ENCODE results near the gene DENND6A. TPM values are rescaled to one million over a fixed set of nuclear protein-coding genes. Genes with fewer than 3 reads are reported as not detected.

Gene DENND6A
- total and polyA plus RNA-seq, 2 of the 8 experiments (the other 6 are each of a cell fraction or from before 2014, with no cell fraction given) = 7.8 to 14.8 TPM

DNA sequence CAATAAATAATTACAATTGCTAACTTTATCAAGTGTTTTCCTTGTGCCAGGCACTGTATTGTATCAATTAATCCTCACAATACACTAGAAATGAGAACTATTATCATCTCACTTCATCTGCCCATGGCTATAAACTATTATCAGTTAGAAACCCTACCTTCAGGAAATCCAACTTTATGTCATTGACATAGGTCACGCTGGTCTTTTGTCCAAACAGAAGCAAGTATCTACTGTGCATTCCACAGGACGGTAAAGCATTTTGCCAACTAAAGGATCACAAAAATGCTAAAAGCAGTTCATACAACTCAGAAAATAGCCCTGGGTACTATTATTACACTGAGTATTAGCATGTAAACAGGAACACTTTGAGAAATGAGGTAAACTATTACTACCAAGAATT lies 9.6 kb downstream of the DENND6A start:
- Histone ChIP-seq H3K4me3 (ENCODE audit: extremely low read depth in 1 of 4, insufficient read depth in 2 of 4, low read depth in 3 of 4, low read length in 4 of 4) (no peak overlapping the region), H4K20me1 (replicated peaks in 1 of 2; ENCODE audit: control insufficient read depth in 1 of 2, insufficient read depth in 2 of 2, low read length in 2 of 2) (peaks cover 0 to 3% of the 10 kb centered on the region in 2 experiments), H2BK20ac (ENCODE audit: low read length) (no peak overlapping the region), H3K4me1 (replicated peaks in 1 of 4; ENCODE audit: control insufficient read depth in 3 of 4, insufficient read depth in 4 of 4, low read length in 3 of 4) (peaks cover 0 to 1% (median 0%) of the 10 kb centered on the region in 4 experiments; a peak in 1 of 7 replicates), H3K36me3 (ENCODE audit: control insufficient read depth in 2 of 4, insufficient read depth in 4 of 4, low read length in 3 of 4) (peaks cover 0 to 3% (median 0%) of the 10 kb centered on the region in 4 experiments; a peak in 1 of 8 replicates), H3K79me1 (ENCODE audit: low read depth, low read length) (no peaks in the 10 kb centered on the region), H3K18ac (ENCODE audit: extremely low read depth, low read length) (no peak overlapping the region), H4K91ac (replicated peaks; ENCODE audit: insufficient read length, low read length) (no peak overlapping the region), H3K23me2 (ENCODE audit: low read depth, low read length) (no peaks in the 10 kb centered on the region), H3K4me2 (ENCODE audit: insufficient read depth in 1 of 2, low read depth in 2 of 2, low read length in 2 of 2) (no peak overlapping the region), H3K9me3 (ENCODE audit: insufficient read depth in 2 of 2, low read depth in 1 of 2, low read length in 1 of 2) (no peaks in the 10 kb centered on the region), H2BK120ac (replicated peaks; ENCODE audit: low read depth, low read length) (no peak overlapping the region), H3K56ac (replicated peaks; ENCODE audit: insufficient read length, low read depth, low read length) (no peak overlapping the region), H2BK12ac (ENCODE audit: low read depth, low read length) (no peak overlapping the region), H3K27me3 (replicated peaks in 1 of 4; ENCODE audit: control insufficient read depth in 3 of 4, extremely low read depth in 1 of 4, insufficient read depth in 3 of 4, low read length in 3 of 4) (no peaks in the 10 kb centered on the region), H3K27ac (ENCODE audit: low read depth, low read length) (no peak overlapping the region), H2AFZ (ENCODE audit: low read length) (no peak overlapping the region), H2AK5ac (ENCODE audit: low read depth, low read length) (no peak overlapping the region), H3K79me2 (ENCODE audit: control insufficient read depth in 1 of 2, insufficient read depth in 2 of 2, low read length in 2 of 2) (peaks cover 0 to 51% of the 10 kb centered on the region in 2 experiments; a peak in 2 of 4 replicates), H3K4ac (replicated peaks; ENCODE audit: insufficient read length, low read depth, low read length) (no peak overlapping the region), H4K8ac (ENCODE audit: extremely low read depth, insufficient read depth, low read length) (no peak overlapping the region), H3K23ac (ENCODE audit: insufficient read length) (no peak overlapping the region), H4K5ac (ENCODE audit: insufficient read length, low read depth, low read length) (no peak overlapping the region), H2BK5ac (ENCODE audit: low read depth, low read length) (no peak overlapping the region), H3K9ac (replicated peaks in 1 of 4; ENCODE audit: extremely low read depth in 1 of 4, low read depth in 3 of 4, low read length in 3 of 4) (no peak overlapping the region), H3K14ac (ENCODE audit: insufficient read length) (no peak overlapping the region), H2BK15ac (ENCODE audit: low read length) (no peak overlapping the region)
- no peak for DNase-seq (ENCODE audit: low read depth in 1 of 2, low spot score in 2 of 2)
- TF ChIP-seq FOSL1 (IDR thresholded peaks at IDR 0.05; ENCODE audit: insufficient read depth, low read depth, low read length) (no peak), BRCA1 (IDR thresholded peaks at IDR 0.05; ENCODE audit: low read depth, low read length) (no peak), SP2 (IDR thresholded peaks at IDR 0.05; ENCODE audit: low read length) (no peak), CTBP2 (IDR thresholded peaks at IDR 0.05; ENCODE audit: borderline replicate concordance, insufficient read depth, insufficient read length, low read length) (no peak), TAF7 (optimal IDR thresholded peaks at IDR 0.05; ENCODE audit: borderline replicate concordance, low read depth, low read length) (no peak)
- ChIA-PET POLR2A (ENCODE audit: partially characterized antibody) (no interaction called here), CTCF (ENCODE audit: partially characterized antibody) (no interaction called here)
- WGBS, 2 experiments (ENCODE audit: extremely low coverage in 1 of 2, insufficient coverage in 1 of 2, insufficient read length in 1 of 2, insufficient replicate concordance in 2 of 2, low coverage in 1 of 2, low lambda C conversion rate in 2 of 2, missing lambda C conversion rate in 1 of 2) = 95% methylated on average over 2 of the region's 2 CpGs; no CpG with 5 or more reads in 1 of the 2 experiments
- FAIRE-seq = no peak
